Activated CD4-positive, CD25-positive, alpha-beta regulatory T cell treated with anti-CD3 and anti-CD28 coated beads, Interleukin-2, amount 50 U/mL, for 16 hours (primary cell): ENCODE results near the gene PAEP.
"Not testable (repeated sequence)": the region's sequence is repeated elsewhere in the genome, so short reads cannot be mapped to it uniquely, and the experiment has no call there.

ENCODE experiments used
- DNase-seq: peaks from one replicate; pipeline ENCODE4 v3.0.0-alpha.2; 2020; ENCODE audit warnings: low read depth, low spot score

The PAEP gene

DNA sequence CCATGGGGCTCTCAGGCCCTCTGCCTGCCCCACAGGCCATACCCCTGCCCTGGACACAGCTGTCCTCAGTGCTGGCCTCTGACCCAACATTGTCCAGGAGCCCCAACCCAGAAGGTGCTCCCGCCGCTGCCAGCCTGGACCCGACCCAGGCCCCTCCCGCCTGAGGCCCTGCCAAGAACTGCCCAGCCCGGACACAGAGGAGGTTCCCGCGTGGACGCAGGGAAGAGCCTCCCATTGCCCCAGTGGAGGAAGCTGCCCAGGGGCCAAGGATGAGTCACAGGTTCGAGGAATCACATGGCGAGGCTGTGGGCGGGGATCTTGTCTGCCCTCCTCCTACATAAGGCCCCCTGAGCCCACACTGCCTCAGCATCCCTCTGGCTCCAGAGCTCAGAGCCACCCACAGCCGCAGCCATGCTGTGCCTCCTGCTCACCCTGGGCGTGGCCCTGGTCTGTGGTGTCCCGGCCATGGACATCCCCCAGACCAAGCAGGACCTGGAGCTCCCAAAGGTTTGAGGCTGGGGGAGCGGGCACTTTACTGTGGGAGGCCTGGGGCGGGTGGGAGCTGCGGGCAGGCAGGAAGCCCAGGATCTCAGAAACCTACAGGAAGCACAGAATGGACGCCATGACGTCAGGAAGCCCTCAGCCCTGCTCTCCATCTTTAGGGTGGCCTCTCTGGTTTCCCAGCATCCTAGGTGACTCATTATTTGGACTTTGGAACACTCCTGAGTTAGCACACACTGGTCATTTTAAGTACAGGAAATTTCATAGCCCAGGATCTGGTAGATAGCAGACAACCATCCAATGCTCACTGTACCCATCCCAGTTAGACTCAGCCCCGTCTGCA lies at the start of gene PAEP:
Gene PAEP, plus strand, starts transcription at position 366 of the 844 bp plus-strand sequence.
- DNase-seq, result no peak

DNA sequence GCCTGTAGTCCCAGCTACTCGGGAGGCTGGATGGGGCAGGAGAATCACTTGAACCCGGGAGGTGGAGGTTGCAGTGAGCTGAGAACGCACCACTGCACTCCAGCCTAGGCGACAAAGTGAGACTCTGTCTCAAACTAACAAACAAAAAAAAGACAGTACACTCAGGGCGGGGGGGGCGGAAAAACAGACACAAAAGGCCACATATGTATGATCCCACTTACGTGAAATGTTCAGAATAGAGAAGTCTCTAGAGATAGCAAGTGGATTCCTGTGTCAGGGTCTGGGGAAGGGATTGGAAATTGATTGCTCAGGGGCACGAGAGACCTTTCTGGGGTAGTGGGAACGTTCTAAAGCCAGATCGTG lies 49.3 kb upstream of the PAEP start:
- no peak for DNase-seq

DNA sequence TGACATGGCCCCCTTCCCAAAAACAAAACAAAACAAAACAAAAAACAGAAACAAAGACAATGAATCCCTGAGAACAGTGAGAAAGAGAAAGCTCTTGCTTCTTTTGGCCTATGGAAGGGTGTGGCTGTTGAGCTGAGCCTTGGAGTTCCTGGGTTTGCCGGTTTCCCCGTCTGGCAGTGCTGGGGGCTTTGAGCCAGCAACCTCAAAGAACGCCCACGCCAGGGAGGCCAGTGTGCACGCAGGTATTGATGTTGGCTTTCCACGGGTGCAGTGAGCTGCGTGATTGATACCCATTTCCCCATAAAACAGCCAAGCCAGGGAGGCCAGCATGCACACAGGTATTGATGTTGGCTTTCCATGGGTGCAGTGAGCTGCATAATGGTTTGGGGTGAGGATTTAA lies 48.7 kb upstream of the PAEP start:
- DNase-seq, result no peak

DNA sequence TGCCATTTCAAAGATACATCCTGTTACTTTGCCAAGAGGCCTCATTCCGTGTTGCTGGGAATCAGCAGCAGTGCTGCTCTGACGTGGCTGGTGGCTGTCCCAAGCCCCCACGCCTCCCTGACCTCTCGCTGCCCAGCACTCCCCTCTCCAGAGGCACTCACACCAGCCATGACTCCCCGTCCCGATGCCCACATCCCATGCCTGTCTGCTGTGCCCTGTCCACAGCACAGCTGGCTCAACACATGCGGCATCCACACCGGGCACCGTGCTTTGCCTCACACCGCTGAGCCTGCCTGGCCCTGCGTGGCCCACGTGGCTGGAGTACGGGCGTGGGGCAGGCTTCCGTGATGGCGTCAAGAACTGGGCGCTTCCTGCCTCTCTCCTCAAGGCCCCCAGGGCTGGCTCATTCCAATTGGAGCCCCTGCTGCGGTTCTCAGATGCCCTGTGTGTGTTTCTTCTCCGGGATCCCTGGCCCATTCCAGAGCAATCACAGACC lies 48.2 kb upstream of the PAEP start:
- DNase-seq, result no peak

DNA sequence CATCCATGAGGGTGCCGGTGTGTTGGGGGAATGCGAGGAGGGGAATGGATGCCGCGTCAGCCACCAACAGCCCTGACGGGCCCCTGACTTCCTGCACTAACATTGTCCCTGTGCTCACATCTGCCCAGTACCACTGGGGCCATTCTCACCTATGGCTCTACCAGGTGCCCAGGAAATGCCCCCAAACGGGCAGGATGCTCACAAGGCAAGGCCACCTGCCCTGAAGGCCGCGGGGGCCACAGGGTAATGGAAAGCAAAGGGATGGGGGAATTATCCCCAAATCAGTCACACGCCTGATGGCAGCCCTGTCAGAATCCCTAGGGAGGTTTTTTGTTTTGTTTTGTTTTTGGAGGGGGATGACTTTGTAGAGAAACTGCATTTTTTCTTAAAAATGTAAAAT lies 47.6 kb upstream of the PAEP start:
- DNase-seq, result not testable (repeated sequence)

DNA sequence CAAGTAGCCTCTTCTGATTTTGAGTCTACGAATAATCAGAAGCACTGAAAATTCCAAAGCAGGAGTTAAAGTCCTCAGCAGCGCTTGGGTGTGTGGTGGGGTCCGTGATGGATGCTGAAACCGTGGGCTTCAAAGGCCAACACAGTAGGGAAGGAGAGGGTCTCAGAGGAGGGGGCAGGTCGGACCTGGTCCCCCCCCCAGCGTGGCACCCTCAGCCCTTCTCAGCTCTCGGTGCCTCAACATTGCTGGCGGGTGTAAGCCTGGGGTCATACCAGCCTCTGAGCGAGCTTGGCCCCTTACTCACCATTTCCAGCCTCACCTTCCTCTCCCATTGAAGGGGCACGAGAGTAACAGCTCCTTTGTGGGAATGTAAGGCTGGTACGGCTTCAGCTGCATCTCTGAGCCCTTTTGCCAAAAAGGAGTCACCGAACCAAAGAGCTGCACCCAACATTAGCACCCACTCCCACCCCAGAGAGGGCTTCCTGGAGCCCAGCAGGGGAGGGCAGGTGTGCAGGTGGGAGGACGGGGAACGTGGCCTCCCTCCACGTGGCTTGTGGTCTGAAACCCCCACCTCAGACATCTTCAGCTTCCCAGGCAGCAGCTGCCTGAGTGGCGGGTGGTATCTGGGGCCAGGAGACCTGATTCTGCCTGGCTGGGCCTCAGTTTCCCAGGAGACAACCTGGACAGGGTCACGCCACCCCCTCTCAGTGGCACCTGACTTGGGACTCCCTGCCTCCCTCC lies 47.0 kb upstream of the PAEP start:
- DNase-seq, result no peak

DNA sequence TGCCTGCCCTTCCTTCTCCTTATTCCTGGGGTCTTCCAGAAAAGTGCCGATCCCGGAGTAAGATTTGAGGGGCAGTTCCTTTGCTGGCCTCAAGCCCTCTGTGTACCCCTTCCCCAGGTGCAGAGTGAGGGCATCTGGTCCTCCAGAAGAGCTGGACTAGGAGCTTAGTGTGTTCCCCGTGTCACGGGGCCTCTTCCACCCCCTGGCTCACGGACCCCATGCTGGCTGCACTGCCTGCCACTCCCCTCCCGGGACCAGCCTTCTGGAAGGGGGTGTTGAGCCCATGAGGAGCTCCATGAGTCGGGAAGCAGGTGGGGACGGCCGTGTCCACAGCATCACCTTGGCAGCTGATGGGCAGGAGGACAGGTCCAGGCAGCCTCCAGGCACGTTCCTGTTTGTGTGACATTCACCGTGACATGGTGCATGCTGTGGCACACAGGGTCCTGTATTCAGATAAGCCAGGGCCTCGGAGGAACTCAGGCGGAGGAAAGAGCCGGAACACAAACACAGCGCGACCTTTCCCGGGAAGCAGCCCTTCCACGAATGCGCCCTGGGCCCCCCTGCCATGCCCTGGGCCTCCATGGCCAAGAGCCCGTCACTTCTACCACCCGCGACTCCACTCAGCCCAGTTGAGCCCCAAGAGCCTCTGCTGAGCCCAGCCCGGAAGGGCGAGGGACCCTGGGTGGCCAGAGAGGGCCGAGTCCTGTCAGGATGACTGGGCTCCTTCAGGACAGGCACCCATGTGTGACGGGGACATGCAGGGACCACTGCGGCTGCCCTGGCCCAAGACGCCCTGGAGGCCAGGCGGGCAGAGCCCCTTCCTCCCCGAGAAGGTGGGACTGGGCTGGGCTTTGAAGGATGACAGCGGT lies 46.2 kb upstream of the PAEP start:
- no peak for DNase-seq

DNA sequence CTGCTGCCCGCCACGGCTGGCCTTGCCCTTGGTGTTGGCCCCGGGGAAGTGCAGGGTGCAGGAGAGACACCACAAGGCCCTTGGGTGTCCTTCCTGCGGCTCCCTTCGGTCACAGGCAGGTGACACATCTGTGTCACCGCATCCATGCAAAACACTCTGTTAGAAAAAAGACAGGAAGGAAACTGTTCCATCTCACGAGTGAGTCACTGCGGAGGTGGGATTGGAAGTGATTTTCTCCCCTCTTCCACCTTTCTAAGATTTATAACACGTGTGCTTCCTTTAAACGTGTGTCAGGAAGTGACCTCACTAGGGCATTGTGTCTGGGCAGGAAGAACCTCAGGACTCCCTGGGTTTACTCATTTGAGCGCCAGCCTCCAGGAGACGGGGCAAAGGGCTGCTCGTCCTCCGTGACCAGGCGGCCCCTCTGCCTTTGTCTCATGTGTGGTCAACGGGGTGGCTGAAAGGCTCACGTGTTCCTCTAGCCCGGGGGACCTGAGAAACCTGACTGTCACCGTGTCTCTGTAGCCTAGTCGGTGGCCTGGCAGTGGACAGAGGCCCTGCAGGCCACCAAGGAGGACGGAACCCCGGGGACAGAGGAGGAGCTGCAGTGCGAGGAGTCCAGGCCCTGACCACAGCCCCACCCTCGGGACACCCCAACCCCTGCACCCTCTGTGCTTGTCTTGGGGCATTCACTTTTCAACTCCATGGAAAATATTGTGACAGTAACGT lies 45.3 kb upstream of the PAEP start:
- no peak for DNase-seq

DNA sequence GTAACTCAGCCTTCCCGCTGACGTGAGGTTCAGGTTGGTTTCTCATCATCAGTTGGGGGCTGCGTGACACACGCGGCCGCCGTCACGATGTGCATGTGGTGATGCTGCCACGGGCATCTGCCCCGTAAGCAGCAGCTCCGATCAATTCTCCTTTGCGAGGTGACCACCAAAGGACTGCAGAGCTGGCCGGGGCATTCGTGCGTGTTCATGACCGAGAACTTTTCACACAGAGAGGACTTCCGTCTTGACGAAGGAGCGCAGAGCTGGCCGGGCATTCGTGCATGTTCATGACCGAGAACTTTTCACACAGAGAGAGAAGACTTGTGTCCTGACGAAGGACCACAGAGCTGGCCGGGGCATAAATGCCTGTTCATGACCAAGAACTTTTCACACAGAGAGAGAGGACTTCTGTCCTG lies 44.1 kb upstream of the PAEP start:
- no peak for DNase-seq

DNA sequence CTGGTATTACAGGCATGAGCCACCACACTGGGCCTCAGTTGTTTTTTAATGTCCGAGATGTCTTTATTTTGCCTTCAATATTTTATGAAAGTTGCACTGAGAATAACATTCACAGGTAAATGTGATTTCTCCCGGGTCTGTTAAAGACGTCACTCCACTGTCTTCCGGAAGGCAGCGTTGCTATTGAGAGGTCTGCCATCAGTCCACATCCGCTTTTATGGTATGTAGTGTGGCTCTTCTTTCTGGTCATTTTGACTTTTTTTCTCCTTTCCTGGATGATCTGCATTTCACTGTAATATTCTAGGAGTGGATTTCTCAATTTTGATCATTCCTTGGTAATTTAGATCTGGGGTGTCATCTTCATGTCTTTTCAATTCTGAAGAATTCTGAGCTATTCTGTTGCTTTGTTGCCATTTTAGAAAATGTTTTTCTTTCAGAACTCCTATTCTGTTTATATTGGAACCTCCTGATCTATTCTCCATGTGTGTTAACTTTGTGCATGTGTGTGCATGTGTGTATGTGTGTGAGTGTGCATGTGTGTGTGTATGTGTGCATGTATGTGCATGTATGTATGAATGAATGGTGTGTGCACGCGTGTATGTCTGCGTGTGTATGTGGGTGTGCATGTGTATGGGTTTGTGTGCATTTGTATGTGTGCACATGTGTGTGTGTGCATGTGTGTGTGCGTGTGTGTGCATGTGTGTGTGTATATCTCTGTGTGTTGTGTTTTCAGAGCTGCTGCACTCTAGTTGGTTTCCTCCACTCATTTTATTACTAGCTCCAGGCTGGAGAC lies 42.2 kb upstream of the PAEP start:
- no peak for DNase-seq

DNA sequence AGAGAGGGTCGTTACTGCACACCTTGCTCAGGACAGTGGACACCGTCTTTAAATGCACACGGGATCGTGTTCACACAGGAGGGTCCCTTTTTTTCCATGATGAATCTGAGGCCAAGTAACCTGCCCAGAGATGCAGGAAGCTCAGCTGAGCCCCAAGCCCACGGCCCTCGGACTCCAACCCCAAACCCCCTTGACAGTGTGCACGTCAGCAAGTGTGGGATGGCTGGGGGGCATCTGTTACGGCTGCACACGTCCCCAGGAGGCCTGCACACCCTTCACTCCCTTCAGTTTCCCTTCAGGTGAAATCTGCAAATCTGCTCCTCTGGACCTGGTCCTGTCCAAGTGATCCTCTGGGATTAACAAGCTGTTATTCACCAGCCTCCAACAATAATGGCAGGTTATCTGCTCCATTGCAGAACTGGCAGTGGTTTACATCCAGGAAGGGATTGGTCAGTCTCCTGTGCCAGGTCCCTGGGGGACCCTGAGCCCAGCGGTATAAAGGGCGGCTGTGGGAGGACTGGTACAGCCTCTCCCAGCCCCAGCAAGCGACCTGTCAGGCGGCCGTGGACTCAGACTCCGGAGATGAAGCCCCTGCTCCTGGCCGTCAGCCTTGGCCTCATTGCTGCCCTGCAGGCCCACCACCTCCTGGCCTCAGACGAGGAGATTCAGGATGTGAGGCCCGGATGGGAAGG lies 40.5 kb upstream of the PAEP start, which contains the start of gene LCN1:
Gene LCN1, plus strand, starts transcription at position 525 of the 692 bp plus-strand sequence. Its CDS starts 58 bp downstream, at position 583.
- DNase-seq, result no peak

DNA sequence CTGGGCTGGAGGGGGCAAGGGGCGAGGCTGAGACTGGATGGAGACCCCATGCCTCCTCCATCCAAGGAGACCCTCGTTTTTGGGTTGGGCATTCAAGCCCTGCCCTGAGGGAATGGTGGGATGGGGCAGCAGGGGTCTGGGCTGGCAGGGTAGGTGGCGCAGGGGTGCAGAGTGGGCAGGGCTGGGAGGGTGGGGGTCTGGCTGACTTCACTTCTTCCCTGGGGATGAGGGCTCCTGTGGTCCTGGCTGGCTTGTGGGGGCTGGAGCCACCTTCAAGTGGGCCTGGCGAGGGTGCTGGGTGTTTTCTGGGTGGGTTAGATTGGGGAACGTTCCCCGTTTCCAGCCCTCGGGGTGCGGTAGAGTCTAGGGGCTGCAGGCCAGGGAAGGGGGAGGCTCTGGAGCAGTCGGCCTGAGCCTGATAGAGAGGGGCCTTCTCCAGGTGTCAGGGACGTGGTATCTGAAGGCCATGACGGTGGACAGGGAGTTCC lies 39.9 kb upstream of the PAEP start:
- DNase-seq, result no peak

DNA sequence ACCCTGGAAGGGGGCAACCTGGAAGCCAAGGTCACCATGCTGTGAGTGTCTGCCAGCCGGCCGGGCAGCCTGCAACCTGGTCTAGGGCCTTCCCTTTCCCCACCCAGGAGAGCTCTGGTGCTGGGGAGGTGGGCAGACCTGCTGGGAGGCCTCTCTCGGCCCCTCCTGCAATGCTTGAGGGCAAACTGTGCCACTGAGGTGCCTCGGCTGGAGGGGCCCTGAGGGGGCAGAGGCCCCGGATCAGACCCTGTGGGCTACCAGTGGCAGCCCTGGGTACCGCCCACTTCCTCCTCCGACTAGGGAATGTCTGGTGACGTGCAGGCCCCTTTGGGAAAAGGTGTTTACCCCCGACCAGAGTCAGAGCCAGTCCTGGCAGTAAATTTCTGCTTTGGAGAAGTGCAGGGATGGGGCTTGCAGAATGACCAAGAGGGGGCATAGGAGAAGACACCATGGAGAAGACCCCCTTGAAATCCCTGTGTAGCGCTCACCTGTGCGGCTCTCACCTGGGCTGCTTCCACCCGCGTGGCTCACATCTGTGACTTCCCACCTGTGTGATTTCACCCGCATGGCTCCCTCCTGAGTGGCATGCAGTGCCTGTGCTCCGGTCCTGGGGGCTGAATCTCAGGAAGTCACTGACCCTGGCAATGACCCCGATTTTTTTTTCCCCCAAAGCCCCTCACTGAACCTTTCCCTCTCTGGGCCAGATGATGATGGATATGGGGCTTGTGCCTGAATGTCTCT lies 39.2 kb upstream of the PAEP start:
- no peak for DNase-seq

DNA sequence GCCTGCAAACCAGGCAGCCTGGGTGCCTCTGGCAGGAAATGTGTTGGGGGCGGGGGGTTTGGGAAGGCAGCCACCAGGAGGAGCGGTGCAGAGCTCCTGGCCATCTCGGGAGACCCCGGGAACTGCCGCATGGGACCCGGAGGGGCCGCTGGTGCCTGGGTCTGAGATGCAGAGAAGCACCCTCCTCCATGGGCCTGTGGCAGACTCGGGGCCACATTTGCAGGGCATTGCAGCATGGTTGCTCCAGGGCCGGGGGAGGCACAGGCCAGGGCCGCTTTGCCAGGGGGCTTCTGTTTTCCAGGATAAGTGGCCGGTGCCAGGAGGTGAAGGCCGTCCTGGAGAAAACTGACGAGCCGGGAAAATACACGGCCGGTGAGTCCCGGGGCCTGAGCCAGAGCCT lies 38.6 kb upstream of the PAEP start:
- no peak for DNase-seq

DNA sequence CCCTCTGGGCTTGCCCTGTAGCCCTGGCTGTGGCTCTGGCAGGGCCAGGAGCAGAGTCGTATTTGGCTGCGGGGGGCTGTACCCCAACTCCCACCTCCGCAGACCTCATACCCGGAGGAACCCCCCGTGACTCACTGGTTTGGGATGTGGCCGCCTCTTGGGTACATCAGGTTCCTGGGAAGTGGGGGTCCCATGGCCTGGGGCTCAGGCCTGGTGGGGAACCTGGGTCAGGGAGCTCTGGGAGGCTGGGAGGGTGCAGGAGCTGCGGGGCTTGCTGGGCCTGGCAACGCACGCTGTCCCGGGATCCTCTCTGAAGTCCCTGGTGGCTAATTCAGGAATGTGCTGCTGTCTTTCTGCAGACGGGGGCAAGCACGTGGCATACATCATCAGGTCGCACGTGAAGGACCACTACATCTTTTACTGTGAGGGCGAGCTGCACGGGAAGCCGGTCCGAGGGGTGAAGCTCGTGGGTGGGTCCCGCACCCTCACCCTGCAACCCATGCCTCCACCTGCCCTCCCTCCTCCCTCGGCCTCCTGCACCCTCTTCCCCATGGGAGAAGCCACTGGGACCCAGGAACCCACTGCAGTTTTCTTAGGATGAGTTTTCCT lies 37.9 kb upstream of the PAEP start:
- DNase-seq, result no peak

DNA sequence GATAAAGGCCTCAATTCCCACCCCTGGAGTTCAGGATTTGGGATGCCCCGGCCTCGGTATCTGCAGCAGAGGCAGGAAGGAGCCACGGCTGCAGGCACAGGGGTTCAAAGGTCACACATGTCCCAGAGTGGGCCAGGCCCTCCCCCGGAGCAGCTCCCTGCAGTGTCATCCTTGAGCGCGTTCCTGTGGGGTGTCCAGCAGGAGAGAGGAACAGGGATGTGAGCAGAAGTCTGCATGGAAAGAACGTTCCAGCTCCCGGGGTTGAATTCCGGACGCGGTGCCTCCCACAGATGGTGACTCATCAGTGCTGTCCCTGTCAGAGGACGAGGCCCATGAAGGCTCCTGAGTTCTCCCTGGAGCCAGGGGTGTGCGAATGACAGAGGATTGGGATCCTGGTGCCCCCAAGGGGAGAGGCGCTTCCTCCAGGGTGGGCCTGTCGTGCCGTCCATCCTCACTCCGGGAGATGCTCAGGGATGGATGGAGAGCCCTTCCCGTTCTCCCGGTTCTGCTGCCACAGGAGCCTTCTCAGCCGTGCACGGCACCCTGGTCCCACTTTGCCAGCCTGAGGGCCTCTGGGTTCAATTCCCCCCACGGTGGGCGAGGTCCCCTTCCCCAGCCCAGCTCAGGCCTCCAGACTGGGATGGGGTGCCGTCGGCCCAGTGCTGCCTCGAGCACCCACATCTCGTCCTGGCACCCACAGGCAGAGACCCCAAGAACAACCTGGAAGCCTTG lies 37.3 kb upstream of the PAEP start:
- no peak for DNase-seq

DNA sequence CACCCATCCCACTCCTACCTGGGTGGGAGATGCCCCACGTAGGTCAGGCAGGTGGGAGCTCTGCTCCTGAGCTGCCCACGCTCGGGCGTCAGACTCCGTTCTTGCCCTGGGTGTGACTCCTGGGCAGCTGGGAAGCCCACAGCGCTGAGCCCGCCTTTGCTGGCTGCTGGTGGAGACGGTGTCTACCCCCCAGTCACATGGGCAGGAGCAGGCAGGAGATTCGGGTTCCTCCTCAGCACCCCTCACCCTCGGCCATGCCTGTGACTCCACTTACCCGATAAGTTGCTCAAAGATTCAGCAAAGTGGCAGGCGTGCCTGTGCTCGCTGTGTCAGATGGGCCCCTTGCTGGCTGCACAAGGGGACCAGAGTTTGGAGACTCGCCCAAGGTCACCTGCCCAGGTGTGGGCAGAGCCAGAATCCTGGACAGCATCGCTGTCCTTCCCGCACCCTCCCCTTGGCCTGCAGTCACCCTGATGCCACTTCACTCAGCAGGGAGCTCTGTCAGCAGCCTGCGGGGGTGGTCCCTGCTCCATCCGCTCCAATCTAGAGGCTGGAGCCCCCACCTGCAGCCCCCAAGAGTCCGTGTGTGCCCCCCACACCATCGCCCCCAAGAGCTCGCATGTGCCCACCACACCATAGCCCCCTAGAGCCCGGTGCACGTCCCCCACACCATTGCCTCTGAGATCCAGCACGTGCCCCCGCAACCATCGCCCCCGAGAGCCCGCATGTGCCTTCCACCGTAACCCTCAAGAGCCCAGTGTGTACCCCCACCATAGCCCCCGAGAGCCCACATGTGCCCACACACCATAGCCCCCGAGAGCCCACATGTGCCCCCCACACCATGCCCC lies 36.1 kb upstream of the PAEP start:
- DNase-seq, result no peak
